Adrenal gland (tissue), 5 donors: Measurements from ENCODE around the gene JPT1.

ENCODE experiments used
- CTCF ChIP-seq, 6 experiments: fragments of 450-650 bp in 4 of 6; fragments of 200-600 bp in 2 of 6; sonication (generic) in 1 of 6; IDR thresholded peaks; 1 replicate in 5 of 6; 2 replicates in 1 of 6; pipeline versions ENCODE4 v1.5.1 to v1.8.0; 2016 to 2021; ENCODE audit warnings: antibody characterized with exemption in 6 of 6, mild to moderate bottlenecking in 2 of 6, moderate library complexity in 1 of 6
- POLR2A ChIP-seq, 2 donors: fragments of 450-650 bp; IDR thresholded peaks; one replicate each; pipeline ENCODE4 v1.6.1; 2017; ENCODE audit warnings: antibody characterized with exemption in 2 of 2, mild to moderate bottlenecking in 2 of 2, moderate library complexity in 1 of 2
- donor health status: DM: no; HTN: no; CAD: no.

GRCh38 chr17:75130632-75131277, 23.6 kb downstream of the JPT1 start:
- TF ChIP-seq CTCF (IDR thresholded peaks at IDR 0.05) (peak in 5 of 6 experiments; percentile 5 to 45 (median 32)), POLR2A (IDR thresholded peaks at IDR 0.05) (no peak)
